NCI-H526 (cell line): ENCODE measurements around the gene DRAXIN.

Experiments used
- DNase-seq, 2 experiments: peaks; one replicate each; lab custom pipeline; 2025; lab: John Stamatoyannopoulos, UW

The DRAXIN gene

DNA sequence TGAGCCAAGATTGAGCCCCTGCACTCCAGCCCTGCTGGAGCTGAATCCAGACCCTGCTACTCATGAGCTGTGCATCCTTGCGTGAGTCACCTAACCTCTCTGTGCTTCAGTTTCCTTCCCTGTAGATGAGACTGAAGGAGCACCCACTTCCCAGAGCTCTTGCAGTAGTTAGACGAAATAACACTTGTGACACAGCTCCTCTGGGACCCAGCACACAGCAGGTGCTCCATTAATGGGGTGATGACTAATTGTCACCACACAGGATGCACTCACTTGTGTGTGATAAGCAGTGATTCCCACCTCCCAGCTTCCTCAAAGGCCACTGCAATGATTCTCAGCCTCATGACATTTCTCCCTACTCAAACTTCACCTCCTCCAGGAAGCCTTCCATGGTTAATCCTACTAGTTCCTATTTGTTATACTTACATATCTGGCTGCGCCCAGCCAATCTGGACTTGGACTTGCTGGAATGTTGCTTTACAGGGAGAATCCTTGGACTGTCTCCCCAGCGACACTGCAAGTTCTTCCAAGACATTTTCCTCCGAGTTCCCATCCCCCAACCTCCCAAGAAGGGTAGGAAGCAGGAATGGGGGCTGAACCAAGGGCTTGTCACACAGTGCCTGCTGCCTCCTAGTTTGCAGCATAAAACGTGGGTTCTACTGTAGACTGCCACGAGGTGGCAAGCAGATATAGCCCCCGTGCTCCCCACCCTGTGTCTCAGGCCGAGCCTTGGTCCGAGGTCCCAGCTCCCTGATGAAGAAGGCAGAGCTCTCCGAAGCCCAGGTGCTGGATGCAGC, 17.2 kb downstream of the DRAXIN start:
- no peak for DNase-seq

GRCh38 chr1:11711490-11711889, 20.0 kb downstream of the DRAXIN start:
- DNase-seq = no peak

DNA sequence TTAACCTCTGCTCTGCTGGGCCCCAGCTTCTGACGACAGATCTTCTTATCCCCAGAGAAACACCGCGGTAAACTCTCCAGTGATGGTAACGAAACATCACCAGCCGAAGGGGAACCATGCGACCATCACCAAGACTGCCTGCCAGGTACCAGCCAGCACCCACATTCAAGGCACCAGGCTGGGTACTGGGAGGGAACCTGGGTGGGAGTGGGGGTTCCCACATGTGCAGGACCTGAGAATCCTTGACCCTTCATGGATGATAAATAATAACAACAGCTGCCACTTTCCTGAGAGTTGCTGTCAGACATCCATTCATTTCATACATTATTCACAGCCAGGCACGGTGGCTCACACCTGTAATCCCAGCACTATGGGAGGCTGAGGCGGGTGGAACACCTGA, 20.8 kb downstream of the DRAXIN start:
- DNase-seq = no peak

DNA sequence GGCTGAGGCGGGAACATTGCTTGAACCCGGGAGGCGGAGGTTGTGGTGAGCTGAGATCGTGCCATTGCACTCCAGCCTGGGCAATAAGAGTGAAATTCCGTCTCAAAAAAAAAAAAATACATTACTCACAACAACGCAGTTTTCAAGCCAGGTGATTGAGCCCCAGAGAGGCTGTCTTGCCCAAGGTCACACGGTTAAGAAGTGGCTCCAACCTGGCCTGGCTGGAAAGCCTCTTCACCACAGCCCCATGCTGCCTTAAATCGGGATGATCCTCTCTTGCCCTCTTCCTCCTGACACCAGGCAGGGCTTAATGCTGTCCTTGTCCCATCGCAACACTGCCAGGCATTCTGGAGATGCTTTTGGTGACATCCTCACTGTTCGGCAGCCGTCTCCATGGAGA, 21.6 kb downstream of the DRAXIN start:
- no peak for DNase-seq

- DNase-seq = no peak
These were observed 23.5 kb downstream of the DRAXIN start for GRCh38 chr1:11714831-11715575.

- peak; percentile 31 to 81 for DNase-seq
These were observed 28.0 kb downstream of the DRAXIN start for GRCh38 chr1:11719313-11720032.

DNA sequence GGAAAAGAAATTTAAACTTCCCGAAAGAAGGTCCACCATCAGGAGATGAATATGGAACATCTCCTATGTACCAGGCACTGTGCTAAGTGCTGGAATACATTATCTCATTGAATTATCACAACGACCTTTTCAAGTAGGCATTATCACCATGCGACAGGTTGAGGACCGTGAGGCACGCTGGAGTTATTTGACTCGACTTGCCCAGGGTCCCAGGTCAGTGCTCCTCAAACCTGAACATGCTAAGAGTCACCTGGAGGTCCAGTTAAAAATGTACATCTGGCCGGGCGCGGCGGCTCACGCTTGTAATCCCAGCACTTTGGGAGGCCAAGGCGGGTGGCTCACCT, 28.5 kb downstream of the DRAXIN start:
- no peak for DNase-seq

GRCh38 chr1:11720525-11720924, 29.0 kb downstream of the DRAXIN start:
- DNase-seq = no peak

DNA sequence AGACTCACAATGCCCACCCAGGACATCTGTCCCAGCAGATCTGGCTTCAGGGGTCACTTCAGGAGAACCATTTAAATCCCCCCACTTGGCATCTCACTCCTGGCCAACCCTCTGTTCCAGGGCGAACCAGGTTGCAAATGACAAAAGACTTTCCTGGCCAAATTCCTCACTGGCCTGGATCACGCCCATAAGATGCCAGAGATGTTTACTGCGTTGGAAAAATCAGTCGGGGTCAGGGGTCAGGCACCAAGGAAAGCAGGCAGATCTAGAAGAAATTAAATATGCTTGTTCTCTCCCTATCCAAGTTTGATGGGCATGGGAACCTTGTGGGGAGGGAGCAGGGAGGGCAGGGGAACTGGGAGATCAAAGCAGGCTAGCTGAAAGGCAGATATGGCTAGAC, 29.8 kb downstream of the DRAXIN start:
- no peak for DNase-seq

DNA sequence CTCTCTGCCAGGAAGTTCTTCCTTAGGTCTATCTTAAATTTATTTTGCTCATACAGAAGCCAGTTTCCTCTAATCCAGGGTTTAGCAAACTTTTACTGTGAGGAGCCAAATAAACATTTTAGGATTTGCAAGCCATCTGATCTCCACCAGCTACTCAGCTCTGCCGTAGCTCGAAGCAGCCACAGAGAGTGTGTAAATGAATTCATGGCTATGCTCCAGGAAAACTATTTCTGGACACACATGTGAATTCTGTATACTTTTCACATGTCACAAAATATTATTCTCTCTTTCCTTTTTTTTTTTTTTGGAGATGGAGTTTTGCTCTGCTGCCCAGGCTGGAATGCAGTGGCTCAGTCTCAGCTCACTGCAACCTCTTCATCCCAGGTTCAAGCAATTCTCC, 31.0 kb downstream of the DRAXIN start:
- DNase-seq = no peak

- no peak for DNase-seq
These were observed 34.1 kb downstream of the DRAXIN start for GRCh38 chr1:11725616-11726015.

DNA sequence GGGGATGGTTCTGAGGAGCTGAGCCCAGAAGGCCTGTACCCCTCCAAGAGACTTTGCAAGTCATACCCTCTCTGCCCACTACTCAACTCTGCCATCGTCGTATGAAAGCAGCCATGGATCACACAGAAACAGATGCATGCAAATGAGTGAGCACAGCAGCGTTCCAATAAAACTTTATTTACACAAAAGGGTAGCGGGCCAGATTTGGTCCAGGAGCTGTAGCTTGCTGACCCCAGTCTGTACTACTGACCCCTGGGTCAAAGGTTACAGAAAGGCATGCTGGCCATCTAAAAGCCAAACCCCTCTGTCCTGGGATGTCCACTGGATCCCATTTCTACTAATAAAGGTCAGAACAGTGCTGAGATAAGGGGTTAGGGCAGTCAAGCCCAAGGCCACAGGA, 35.6 kb downstream of the DRAXIN start:
- no peak for DNase-seq

- no peak for DNase-seq
These were observed 36.8 kb downstream of the DRAXIN start for GRCh38 chr1:11728126-11728806.

- DNase-seq = no peak
These were observed 37.6 kb downstream of the DRAXIN start for GRCh38 chr1:11729155-11729497.

- no peak for DNase-seq
These were observed 38.3 kb downstream of the DRAXIN start for GRCh38 chr1:11729498-11730428.

GRCh38 chr1:11730429-11730891, 39.0 kb downstream of the DRAXIN start:
- DNase-seq = no peak

DNA sequence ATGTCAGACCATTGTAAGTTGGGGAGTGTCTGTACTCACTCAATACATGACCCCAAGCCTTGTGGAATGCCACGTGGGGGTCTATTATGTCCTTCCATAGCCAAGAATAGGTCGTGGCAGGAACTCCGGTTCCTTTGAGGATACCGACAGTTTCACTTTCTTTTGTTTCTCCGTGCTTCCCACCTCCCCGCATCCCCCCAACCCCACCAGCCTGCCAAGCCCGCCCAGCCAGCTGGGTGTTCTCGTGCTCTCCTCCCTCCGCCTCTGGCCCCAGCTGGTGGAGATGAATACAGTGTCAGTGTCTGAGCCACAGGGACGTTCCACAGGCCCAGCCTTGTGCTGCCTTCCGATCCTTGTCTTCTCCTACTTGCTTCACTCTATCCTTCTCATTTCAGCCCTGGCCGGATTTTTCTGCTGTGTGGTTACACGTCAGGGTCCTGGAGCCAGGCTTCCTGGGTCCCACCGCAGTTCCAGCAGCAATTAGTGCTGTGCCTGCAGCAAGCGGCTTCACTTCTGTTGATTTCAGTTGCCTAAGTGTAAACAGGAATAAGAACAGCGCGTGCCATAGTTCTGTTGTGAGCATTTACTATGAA, 40.3 kb downstream of the DRAXIN start:
- DNase-seq = peak; percentile 22 to 64

DNA sequence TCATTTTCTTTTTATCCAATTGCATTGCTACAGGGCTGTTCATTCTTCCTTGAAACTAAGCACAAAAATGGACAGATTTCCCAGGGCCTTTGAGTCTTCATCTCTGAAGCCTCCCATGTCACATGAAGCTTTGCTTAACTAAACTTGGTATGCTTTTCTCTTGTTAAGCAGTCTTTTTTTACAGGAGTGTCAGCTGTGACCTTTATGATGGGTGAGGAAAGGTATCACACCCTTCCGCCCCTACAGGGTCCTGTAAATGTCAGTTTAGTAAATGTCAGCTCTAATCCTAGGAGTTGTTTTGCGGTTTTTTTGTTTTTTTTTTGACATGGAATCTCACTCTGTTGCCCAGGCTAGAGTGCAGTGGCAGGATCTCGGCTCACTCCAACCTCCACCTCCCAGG, 41.8 kb downstream of the DRAXIN start:
- DNase-seq = no peak

DNA sequence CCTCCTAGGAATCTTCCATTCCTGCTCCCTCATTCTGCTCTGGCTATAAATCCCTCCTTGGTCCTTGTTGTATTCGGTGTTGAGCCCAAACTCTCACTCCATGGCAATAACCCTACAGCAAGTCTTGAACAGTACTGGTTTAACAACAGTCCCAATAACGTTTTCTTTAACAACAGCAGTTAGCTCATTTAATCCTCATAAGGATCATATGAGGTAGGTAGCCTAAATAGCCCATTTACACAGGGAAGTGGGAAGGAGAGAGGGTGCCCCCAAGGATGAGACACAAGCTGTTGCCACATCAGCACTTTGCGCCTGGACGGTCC, 44.0 kb downstream of the DRAXIN start:
- no peak for DNase-seq

DNA sequence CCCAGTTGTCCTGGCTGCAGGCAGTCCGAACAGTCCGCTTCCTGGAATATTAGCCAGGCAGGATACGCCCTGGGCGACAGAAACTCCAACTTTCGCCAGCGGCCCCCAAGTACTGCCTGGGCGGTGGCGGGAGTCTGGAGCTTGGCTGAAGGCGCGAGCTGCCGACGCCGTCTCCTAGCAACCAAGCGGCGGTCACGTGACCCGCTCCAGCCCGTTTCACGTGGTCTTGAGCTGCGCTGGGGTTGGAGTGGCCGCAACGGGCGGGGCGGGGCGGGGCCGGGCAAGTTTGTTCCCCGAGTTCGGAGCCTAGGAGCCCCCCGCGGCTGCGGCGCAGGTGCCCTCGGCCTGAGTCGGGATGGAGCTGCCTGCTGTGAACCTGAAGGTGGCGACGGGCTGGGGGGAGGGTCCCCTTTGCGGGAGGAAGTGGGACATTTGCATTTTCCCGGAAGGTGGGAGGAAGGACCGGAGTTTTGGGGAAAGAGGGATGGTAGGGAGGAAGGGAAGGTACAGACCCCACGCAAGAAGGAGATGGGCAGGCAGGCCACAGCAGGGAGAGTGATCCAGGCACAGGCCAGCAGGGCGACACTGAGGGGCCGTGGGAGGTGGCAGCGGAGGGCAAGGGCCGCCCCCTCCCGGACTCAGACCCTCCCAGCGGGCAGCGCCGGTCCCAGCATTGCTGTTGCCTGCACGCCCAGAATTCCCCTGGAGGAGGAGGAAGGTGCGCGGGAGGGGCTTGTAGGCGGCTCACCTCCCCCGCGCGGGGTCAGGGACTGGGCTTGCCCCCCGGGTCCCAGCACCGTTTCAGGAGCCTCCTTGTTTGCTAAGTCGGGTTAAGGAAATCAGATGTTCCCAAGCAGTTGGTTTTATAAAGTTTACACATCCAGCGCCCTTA, 44.6 kb downstream of the DRAXIN start, which contains the start of gene AGTRAP:
Gene AGTRAP (plus strand): TSS at position 283 of the 892 bp plus-strand sequence. CDS start 73 bp downstream, at position 356.
- peak; percentile 52 to 92 for DNase-seq
